Stimulated activated CD4-positive, alpha-beta T cell treated with anti-CD3 and anti-CD28 coated beads, Interleukin-2, amount 100 ng/mL, for 24 hours (primary cell): Measurements from ENCODE around the gene MUC21.
A peak's percentile ranks its signal among the peaks of the same experiment; 100 is the strongest.
"Not testable (repeated sequence)": the region's sequence is repeated elsewhere in the genome, so short reads cannot be mapped to it uniquely, and the experiment has no call there.

ENCODE experiments used
- DNase-seq, 2 donors: peaks; one replicate each; pipeline ENCODE4 v3.0.0-alpha.2; 2020

The MUC21 gene

GRCh38 chr6:30983439-30983838 is at the start of gene MUC21:
Gene MUC21, plus strand, starts transcription at chr6:30983718. Its CDS starts 241 bp downstream, at chr6:30983959.
- DNase-seq = no peak

DNA sequence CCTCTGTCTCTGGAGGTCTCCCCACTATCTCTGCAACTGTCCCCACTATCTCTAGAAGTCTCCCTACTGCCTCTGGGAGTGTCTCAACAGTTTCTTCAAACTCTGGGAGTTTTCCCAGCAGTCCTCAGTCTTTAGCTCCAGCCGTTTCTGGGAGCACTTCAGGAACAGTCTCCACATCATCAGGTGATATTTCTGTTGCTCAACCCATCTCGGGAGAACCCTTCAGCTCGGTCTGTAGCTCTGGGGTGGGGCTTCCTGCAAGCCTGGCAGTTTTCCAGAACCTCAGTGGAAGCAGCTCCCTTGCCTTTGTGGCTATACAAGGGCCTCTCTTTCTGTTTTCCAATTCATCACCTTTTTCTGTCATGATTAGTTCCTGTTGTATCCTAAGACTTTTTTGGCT is 48.5 kb upstream of the MUC21 start:
- no peak for DNase-seq

DNA sequence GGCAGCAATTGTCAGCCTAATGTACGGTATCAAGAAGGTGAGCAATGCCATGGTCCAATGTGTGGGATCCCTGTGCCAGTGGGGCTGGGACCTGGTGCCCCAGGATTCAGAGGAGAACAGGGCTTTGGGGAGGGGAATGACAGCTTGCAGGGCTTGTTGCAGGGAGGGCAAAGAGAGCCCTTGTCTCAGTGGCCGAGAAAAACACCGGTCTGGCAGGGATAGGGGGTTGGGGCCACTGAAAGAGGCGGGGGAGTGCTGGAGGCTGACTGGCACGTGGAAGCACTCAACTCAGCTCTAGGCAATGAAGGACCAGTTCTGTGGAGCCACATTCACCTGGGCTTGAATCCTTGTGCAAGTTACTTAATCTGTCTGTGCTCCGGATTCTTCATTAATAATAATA is 46.3 kb upstream of the MUC21 start:
- DNase-seq = no peak

- DNase-seq = no peak
These were observed 44.8 kb upstream of the MUC21 start for GRCh38 chr6:30938730-30939129.

- DNase-seq = no peak
These were observed 44.0 kb upstream of the MUC21 start for GRCh38 chr6:30939473-30939872.

GRCh38 chr6:30940361-30940986 is 43.0 kb upstream of the MUC21 start, which contains the start of gene MUCL3:
Gene MUCL3, plus strand, starts transcription at chr6:30940973. Its CDS starts 27 bp downstream, at chr6:30941000.
- DNase-seq = no peak

- peak in 1 of 2 donors; percentile 16 for DNase-seq
These were observed 41.0 kb upstream of the MUC21 start for GRCh38 chr6:30942338-30943060.

- DNase-seq = no peak
These were observed 39.5 kb upstream of the MUC21 start for GRCh38 chr6:30944051-30944450.

DNA sequence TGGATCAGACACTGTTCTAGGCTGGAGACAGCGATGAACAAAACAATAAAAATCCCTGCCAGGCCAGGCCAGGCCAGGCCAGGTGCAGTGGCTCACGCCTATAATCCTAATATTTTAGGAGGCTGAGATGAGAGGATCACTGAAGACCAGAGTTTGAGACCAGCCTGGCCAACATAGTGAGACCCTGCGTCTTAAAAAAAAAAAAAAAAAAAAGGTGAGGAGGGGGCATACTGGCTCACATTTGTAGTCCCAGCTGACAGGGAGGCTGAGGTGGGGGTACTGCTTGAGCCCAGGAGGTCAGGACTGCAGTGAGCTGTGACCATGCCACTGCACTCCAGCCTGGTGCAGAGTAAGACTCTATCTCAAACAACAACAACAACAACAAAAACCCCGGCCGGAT is 38.2 kb upstream of the MUC21 start:
- no peak for DNase-seq

- no peak for DNase-seq
These were observed 36.3 kb upstream of the MUC21 start for GRCh38 chr6:30947231-30947630.

DNA sequence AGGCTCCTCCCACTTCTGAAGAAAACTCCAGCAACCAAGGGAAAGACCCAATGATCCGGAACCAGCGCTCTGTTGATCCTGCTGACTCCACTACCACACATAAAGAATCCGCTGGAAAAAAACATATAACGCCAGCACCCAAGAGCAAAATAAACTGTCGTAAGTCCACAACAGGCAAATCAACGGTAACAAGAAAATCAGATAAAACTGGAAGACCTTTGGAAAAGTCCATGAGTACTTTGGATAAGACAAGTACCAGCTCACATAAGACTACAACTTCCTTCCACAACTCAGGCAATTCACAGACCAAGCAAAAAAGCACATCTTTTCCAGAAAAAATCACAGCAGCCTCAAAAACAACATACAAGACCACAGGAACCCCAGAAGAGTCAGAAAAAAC is 34.7 kb upstream of the MUC21 start:
- DNase-seq = no peak

DNA sequence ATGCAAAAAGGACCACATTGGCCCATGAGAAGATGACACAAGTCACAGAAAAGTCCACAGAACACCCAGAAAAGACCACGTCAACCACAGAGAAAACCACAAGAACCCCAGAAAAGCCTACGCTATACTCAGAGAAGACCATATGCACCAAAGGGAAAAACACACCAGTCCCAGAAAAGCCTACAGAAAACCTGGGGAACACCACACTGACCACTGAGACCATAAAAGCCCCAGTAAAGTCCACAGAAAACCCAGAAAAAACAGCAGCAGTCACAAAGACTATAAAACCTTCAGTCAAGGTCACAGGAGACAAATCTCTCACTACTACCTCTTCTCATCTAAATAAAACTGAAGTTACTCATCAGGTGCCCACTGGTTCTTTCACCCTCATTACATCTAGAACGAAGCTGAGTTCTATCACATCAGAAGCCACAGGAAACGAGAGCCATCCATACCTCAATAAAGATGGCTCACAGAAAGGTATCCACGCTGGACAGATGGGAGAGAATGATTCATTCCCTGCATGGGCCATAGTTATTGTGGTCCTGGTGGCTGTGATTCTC is 31.5 kb upstream of the MUC21 start:
- DNase-seq = no peak

DNA sequence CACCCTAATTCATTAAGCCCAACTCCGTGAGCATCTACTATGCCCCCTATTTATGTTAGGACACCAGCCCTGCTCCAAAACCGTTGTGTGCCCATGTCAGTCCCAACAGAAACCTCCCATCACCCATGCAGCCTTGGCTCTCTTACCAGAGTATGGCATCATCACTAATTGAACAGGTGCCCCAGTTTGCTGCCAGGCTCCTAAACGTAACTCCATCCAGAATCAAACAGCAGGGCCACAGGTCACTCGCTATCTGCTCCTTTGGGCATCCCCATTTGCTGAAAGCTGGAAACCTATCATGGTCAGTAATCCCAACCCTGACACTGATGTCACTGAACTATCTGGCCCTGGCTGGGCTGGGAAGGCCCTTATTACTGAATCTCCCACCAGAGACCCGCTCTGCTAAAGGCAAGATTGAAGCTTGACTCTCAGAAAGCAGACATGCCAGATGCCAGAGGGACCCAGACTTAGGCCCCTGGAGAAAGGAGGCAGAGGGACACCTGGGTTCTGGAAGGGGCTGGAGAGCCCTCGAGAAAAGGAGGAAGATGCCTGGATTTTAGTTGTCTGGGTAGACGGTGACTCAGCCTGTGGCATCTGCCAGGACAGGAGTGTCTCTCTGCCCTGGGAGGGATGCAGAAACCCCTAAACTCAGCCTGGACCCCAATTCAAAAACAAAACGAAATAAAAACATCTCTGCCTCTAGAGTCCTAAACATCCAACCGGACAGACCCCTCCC is 28.7 kb upstream of the MUC21 start:
- DNase-seq = no peak

- DNase-seq = peak; percentile 74 to 86
These were observed 28.0 kb upstream of the MUC21 start for GRCh38 chr6:30955367-30956042.

DNA sequence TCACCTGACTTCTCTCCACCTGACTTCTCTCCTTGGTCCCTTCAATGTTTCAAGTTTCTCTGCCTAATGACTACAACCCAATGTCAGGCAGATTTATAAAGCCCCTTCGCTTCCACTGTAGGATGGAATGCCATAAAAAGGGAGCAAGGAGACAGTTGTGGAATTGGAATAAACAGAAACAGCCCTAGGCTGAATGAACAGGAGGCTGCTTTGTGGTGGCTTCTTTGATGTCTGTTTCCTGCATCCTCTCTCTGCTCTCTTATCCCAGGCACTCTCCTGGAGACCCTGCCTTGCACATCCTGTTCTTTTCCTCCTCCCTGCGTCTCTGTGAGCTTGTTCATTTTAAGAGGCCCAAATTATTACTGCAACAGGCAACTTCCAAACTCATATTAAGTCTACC is 25.8 kb upstream of the MUC21 start:
- DNase-seq = no peak

DNA sequence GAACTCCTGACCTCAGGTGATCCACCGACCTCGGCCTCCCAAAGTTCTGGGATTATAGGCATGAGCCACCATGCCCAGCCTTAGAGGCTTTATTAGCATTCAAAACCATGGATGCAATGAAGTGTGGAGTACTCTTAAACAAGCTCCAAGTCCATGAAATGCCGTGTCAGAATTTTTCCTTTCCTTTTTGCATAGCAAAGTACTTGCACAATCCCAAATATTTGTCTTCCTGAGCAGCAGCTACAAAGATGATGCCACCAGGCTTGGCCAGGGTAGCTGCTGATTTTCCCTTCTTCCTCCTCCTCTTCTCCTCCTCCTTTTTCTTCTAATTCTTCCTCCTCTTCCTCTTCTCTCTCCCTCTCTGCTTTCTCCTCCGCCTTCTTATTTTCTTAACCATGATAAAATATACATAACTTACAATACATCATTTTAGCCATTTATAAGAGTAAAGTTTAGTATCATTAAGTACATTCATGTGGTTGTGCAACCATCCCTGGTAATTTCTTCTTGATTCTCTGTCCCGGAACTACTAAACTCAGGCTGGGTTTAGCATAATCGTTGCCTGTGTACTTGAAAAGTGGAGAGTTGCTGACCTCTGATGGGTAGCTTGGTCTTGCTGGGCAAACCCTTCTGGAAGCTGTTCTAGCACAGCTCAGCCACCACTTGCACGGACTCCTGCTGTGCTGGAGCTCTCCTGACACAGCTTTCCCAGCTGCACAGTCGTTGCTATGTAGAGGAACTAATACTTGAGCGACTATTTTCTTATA is 22.4 kb upstream of the MUC21 start:
- DNase-seq = no peak

GRCh38 chr6:30962716-30963115 is 20.8 kb upstream of the MUC21 start:
- DNase-seq = no peak

DNA sequence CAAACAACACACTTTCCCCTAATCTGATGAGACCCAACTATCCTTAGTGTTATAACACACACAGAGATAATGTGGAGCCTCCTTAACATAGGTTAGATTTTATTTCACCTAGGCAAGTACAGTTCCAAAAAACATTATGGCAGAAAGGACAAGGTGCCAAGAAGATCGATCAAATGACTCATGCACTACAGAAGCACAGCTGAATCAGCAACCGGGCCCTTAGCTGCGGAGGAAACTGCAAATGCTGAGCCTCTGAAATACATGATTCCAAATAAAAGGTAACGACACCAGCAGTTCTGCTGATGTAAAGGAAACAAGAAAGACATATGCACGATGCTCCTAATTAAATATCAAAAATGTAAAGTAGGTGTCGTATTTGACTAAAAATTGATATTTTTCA is 19.9 kb upstream of the MUC21 start:
- no peak for DNase-seq

DNA sequence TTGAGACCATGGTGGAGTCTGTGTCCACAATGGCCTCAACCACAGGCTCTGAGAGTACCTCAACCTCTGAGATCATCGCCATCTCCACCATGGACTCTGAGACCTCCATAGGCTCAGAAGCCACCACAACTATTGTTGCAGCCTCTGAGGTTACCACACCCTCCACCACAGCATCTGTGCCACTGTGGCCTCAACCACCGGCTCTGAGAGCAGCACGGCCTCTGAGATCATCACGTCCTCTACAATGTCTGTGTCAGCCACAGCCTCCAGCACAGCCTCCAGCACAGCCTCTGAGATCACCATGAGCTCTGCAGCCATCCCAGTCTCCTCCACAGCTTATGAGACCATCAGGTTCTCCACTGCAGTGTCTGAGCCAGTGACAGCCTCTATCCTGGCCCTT is 19.4 kb upstream of the MUC21 start:
- no peak for DNase-seq

- no peak for DNase-seq
These were observed 18.3 kb upstream of the MUC21 start for GRCh38 chr6:30965140-30965601.

- DNase-seq = no peak
These were observed 17.4 kb upstream of the MUC21 start for GRCh38 chr6:30966154-30966553.

GRCh38 chr6:30969171-30969570 is 14.3 kb upstream of the MUC21 start:
- not testable (repeated sequence) for DNase-seq
